ENCODE data around the gene TIAM1.

The TIAM1 gene

DNA sequence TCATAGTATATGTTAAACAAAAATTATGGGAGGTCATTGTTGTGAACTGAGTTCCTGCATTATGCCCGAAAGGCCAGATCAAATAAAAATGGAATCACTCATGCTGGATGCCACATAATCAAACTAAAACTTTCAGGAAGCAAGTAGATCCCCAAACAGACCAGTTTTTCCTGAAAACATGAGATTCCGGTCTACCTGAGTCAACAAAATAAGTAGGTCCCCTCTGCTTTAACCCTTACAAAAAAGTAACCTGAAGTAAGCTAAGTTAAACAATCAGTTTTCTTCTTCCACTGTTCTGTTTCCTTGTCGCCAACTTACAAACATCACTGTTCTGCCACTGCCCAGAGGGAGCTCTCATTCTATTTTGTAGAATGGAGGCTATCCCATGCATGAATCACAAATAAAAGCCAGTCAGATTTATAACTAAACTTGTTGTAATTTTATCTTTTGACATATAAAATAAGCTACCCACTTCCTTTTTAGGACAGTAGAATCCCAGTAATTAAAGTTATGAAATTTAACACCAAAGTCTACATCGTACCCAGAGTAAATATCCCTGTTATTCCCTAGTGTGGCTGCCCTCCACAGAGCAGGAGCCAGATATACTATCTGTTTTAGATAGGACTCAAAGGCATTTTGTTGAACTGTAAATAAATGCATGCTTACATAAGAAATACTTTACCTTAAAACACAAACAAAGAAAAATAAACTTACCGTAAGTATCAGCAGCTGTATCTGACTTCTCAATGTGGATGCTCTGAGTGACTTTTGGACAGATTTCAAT is 149.4 kb downstream of the TIAM1 start:
- DNase-seq, result no peak

DNA sequence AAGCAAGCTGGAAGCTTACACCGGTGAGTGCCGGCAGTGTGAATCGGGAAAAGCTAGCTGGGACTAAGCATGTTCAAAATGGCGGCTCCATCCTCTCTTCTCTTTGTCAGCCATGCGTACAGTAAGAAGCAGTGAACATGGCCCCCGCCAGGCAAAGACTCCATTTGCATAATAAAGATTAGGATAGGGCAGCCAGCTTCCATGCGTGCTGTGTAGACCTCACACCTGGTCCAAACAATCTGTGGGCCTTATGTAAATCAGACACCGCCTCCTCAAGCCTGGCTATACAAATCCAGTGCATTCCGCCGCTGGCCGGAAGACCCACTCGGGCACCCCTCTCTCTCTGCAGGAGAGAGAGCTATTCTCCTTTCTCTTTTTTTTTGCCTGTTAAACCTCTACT is 150.3 kb downstream of the TIAM1 start:
- no peak for DNase-seq

GRCh38 chr21:31191553-31191952 is 152.5 kb downstream of the TIAM1 start:
- no peak for DNase-seq

GRCh38 chr21:31190516-31190915 is 153.5 kb downstream of the TIAM1 start:
- DNase-seq, result no peak

DNA sequence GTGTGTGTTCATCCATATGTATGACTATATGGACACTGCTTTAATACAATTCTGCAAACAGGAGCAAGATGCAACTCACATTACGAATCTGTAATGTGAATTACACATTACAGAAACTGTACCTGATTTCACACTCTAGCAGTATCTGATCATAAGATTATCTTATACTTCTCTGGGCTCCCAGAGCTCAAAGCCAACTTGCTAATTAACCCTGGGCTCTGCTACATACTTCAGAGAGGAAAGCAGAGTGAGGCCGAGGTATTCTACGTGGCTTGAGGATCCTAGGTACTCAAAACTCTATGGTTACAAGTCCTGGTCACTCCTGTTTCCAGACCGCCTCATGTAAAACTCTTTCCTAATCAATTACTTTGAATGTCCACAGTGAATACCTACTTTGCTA is 156.6 kb downstream of the TIAM1 start:
- no peak for DNase-seq

DNA sequence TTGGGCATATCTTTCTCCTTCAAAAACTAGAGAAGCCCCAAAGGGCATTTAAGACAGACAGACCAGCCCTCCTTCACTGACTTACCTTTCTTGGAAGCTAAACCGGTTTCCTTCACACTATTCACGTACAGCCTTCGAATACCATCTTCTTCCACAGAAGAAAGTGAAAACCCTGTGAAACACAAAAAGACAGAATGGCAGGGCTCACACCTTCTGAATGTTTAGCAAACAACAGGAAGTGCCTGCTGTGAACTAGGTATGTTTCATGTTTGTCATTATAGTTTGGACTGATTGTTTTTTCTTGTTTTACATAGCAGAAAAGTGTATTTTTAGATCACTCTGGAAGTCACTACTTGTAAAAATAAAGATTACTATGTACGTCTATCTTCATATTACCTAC is 157.1 kb downstream of the TIAM1 start:
- no peak for DNase-seq

DNA sequence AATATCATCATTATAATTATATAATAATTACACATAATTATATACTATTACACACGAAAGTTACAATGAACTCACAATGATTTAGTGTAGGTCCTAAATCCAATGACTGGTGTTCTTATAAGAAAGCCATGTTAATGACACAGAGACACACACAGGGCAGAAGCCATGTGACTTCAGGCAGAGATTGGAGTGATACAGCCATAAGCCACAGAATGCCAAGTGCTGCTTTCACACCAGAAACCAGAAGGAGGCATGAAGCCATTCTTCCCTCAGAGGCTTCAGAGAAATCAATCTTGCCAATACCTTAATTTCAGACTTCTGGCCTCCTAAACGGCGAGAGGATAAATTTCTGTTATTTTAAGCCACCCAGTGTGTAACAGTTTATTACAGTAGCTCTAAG is 158.4 kb downstream of the TIAM1 start:
- DNase-seq, result no peak

DNA sequence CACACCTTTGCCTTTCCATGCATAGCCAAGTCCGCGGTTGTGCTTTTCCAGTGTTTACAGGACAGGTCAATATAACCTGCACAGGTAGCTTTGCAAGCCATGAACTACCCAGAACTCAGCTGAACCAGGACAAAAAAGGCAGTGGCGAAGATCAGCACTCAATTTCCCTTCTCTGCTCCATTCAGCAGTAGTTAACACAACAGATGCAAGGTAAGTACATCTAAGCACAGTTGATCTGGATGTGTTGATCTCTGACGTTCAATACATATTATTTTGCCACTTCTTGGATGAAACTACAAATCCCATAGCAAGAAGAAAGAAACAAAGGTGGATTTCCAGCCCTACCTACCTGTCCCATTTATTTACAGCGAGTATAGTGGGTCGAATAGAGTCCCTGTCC is 159.2 kb downstream of the TIAM1 start:
- DNase-seq, result no peak

GRCh38 chr21:31184459-31184858 is 159.6 kb downstream of the TIAM1 start:
- DNase-seq, result no peak

DNA sequence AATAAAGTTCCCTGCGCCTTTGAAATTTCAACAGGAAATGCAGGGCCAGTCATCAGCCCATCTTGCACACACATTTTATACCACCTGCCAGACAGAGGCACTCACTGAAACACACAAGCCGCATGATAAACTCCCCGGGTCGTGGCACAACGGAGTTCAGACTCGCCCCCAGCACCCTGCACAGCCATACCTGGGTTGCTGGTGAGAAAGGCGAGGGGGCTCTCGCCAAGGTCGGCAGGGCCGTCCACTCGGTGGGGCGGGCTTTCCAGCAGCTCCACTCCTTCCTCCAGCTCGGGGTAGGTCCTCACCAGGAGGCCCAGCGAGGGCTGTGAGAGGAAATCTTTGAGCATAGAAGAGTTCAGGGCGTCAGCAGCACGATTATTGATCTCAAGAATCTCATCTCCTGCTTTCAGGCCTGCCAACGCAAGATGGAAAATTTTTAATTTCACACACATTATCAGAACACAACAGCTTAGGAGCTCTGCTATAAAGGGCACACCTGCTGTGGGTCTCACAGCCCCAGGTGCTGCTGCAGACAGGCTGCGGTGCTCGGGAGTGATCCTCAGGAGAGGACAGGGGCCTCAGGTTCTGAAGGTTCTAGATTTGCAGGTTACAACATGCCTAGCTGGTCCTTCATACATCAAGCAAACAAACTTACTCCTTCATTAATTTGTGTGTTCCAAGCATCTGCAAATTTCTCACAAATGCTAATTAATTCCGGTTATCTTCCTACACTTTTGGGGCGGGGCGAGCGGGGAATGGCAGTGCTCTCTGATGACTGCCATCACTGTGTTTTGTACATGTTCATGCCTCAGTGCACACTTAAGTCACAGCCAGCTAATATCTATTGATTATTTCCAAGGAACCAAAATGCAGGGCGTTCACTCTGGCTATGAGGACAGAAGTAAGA is 161.6 kb downstream of the TIAM1 start:
- DNase-seq, result no peak

- no peak for DNase-seq
These were observed 162.8 kb downstream of the TIAM1 start for GRCh38 chr21:31181082-31181750.

GRCh38 chr21:31180256-31181081 is 163.6 kb downstream of the TIAM1 start:
- DNase-seq, result no peak

DNA sequence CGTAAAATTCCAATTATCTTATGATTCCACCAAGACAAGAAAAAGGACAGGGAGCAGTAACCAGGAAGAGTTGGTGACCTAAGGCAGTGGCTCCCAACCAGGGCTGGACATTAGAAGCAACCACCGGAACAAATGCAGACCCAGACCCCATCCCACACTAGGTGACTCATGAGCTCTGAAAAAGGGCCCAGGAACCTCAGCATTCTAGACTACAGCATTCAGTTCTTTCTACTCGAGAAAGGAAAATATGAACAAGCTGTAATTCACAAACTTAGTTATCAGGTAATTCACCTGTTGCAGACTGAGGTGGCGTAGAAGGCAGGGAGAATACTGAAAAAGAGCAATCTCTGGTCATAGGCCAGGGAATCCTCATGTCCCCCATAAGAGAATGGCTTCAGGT is 167.3 kb downstream of the TIAM1 start:
- DNase-seq, result no peak

GRCh38 chr21:31176080-31176551 is 167.9 kb downstream of the TIAM1 start:
- no peak for DNase-seq

DNA sequence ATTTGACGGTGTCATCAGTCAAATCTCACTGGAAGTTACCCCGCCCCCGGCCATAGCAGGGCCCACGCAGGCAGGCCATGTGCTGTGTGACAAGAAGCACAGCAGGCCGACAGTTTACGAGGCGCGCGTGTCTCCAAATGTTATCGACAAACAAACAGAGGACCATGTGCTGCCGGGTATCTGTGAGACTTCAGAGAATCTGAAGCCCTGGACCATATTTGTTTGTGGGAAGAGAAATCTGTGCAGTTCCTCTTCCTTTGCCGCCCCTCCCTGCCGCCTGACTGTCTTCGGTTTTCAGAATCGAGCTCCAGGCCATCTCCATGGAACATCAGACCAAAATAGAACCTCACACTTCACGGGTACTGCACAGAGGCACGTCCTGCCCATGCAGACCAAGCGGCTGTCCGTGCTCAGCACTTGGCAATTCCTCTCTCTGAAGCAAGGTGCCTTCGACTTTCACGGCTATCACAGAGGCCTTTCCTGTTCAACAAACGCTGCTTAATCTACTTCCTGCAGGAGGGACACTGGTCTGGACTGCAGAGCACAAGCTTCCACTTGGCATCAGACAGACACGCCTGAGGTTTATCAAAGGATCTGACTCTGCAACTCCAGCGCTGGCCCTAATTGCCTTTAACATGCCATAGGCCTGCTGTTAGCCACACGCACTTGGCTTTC is 170.0 kb downstream of the TIAM1 start:
- no peak for DNase-seq

- DNase-seq, result no peak
These were observed 171.7 kb downstream of the TIAM1 start for GRCh38 chr21:31172328-31172727.

- DNase-seq, result no peak
These were observed 179.1 kb downstream of the TIAM1 start for GRCh38 chr21:31164713-31165694.

GRCh38 chr21:31162827-31163226 is 181.2 kb downstream of the TIAM1 start:
- no peak for DNase-seq

DNA sequence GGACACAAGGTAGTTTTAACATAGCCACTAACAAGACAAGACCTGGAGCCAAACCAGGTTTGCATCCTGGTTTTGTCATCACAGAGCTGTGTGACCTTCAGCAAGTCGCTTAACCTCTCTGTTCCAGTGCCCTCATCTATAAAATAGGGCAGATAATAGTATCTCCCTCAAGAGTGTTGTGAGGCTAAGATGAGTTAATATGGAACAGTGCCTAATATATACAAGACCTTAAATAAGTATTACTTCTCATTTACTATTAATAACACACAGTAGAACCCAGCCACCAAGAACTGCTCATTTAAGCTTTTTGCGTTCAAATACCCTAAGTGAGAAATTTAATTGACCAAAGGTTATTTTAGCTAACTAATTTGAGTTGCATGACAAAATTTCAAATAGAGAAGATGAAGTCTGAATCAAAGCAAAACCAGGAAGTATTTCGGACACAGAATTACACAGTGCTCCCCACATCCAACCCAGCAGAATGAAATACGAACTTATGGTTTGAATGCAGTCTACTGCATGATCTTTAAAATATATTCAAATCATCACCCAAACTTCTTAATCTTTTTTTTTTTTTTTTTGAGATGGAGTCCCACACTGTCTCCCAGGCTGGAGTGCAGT is 181.9 kb downstream of the TIAM1 start:
- DNase-seq, result no peak

DNA sequence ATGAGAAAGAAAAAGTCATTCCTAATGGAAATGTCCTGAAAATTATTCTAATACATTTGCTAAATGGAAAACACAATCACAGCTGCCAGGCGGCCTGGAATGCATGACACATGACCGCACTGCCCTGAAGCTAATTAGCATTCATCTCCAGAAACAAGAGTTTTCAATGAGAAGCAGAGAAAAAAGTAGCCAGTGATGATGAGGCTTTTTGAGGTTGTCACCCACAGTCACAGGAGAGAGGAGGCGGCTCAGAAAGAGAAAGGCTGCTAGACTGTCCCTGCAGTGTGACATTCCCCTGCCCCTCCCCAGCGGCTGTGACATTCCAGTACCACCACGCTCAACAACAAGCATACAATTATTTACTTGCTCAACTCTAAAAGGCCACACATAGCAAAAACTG is 182.9 kb downstream of the TIAM1 start:
- DNase-seq, result no peak
